ENCODE data around the gene MMP3.

Gene MMP3

DNA sequence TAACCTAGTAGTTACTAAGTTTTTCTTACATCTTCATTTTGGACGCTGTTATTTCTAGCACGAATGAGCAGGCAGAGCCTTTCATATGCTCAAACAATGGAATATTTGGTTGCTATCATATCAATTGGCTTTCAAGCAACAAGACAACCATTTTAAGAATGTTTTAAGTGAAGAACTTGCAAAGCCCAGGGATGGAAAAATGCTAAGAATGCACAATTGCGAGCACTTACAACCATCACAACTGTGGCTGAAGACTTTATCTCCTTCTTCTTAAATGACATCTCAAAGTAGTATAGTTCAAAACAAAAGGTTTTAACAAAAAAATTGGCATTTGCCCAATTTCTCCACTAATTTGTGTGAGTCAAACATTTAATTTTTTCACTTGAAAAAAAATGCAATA is 37.1 kb downstream of the MMP3 start:
- Histone ChIP-seq H4K8ac (ENCODE audit: low read depth, low read length) (no peak overlapping the region), H3K9ac (ENCODE audit: low read length) (no peak overlapping the region), H3K4me2 (ENCODE audit: low read length) (no peak overlapping the region), H3K27me3 (ENCODE audit: insufficient read depth, low read length, poor library complexity) (no peaks in the 10 kb centered on the region), H3K56ac (ENCODE audit: low read length) (no peak overlapping the region), H2BK120ac (ENCODE audit: low read depth, low read length) (no peak overlapping the region), H2BK15ac (replicated peaks; ENCODE audit: low read depth) (no peak overlapping the region), H3K18ac (ENCODE audit: low read length) (no peak overlapping the region), H4K5ac (ENCODE audit: low read length) (no peak overlapping the region), H2BK5ac (ENCODE audit: low read length) (no peak overlapping the region), H3K27ac (ENCODE audit: low read depth, low read length) (no peak overlapping the region), H3K4ac (ENCODE audit: low read depth, low read length) (no peak overlapping the region), H3K23ac (ENCODE audit: low read length) (no peak overlapping the region), H3K79me1 (ENCODE audit: low read length) (no peaks in the 10 kb centered on the region), H3K79me2 (ENCODE audit: control insufficient read depth, insufficient read depth, low read length) (no peaks in the 10 kb centered on the region), H2AK5ac (ENCODE audit: low read length) (no peak overlapping the region), H3K4me1 (ENCODE audit: control insufficient read depth, low read depth, low read length) (no peaks in the 10 kb centered on the region), H3K36me3 (ENCODE audit: control insufficient read depth, insufficient read depth, low read length) (no peaks in the 10 kb centered on the region), H3K4me3 (ENCODE audit: low read length) (no peak overlapping the region)
- no CpG with 5 or more reads among the region's 3 CpGs for WGBS (ENCODE audit: extremely low coverage, insufficient coverage, low lambda C conversion rate)
- peak; percentile 79 for DNase-seq

DNA sequence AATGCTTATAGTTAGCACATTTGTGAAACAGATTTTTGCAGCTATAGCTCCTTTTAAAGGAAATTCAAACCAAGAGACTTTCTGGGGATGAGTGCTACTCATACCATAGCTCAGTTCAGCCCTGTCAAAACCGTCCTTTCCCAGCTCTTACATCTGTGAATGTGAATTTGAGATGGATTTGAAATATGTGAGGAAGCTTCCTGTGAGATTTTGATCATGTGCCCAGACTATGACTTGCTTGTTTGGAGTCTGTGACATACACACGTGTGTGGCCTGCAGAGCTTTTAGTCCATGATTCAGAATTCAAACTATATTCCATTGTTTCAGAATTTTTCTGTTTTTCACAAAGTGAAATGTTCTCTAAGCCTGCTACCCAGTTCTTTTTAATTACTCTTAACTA is 41.1 kb downstream of the MMP3 start:
- H3K4ac ChIP-seq (ENCODE audit: low read depth, low read length) = no peak overlapping the region
- H2BK15ac ChIP-seq (replicated peaks; ENCODE audit: low read depth) = no peak overlapping the region
- H3K27me3 ChIP-seq (ENCODE audit: insufficient read depth, low read length, poor library complexity) = no peaks in the 10 kb centered on the region
- H3K4me3 ChIP-seq (ENCODE audit: low read length) = no peak overlapping the region
- no peak overlapping the region for H3K18ac ChIP-seq (ENCODE audit: low read length)
- no CpG with 5 or more reads among the region's 2 CpGs for whole genome bisulfite sequencing (ENCODE audit: extremely low coverage, insufficient coverage, low lambda C conversion rate)
- no peaks in the 10 kb centered on the region for H3K79me1 ChIP-seq (ENCODE audit: low read length)
- H3K4me2 ChIP-seq (ENCODE audit: low read length) = no peak overlapping the region
- H2BK5ac ChIP-seq (ENCODE audit: low read length) = no peak overlapping the region
- no peak overlapping the region for H4K5ac ChIP-seq (ENCODE audit: low read length)
- no peak overlapping the region for H2BK120ac ChIP-seq (ENCODE audit: low read depth, low read length)
- H3K27ac ChIP-seq (ENCODE audit: low read depth, low read length) = no peak overlapping the region
- no peaks in the 10 kb centered on the region for H3K79me2 ChIP-seq (ENCODE audit: control insufficient read depth, insufficient read depth, low read length)
- no peaks in the 10 kb centered on the region for H3K36me3 ChIP-seq (ENCODE audit: control insufficient read depth, insufficient read depth, low read length)
- no peak overlapping the region for H4K8ac ChIP-seq (ENCODE audit: low read depth, low read length)
- DNase-seq = no peak
- no peak overlapping the region for H2AK5ac ChIP-seq (ENCODE audit: low read length)
- no peak overlapping the region for H3K23ac ChIP-seq (ENCODE audit: low read length)
- H3K9ac ChIP-seq (ENCODE audit: low read length) = no peak overlapping the region
- no peaks in the 10 kb centered on the region for H3K4me1 ChIP-seq (ENCODE audit: control insufficient read depth, low read depth, low read length)
- H3K56ac ChIP-seq (ENCODE audit: low read length) = no peak overlapping the region

GRCh38 chr11:102800767-102801166 is 42.6 kb downstream of the MMP3 start:
- Histone ChIP-seq H3K4me1 (ENCODE audit: control insufficient read depth, low read depth, low read length) (no peaks in the 10 kb centered on the region), H3K18ac (ENCODE audit: low read length) (no peak overlapping the region), H4K8ac (ENCODE audit: low read depth, low read length) (no peak overlapping the region), H2AK5ac (ENCODE audit: low read length) (no peak overlapping the region), H3K79me2 (ENCODE audit: control insufficient read depth, insufficient read depth, low read length) (no peaks in the 10 kb centered on the region), H4K5ac (ENCODE audit: low read length) (no peak overlapping the region), H2BK5ac (ENCODE audit: low read length) (no peak overlapping the region), H3K27me3 (ENCODE audit: insufficient read depth, low read length, poor library complexity) (no peaks in the 10 kb centered on the region), H3K56ac (ENCODE audit: low read length) (no peak overlapping the region), H3K9ac (ENCODE audit: low read length) (no peak overlapping the region), H3K23ac (ENCODE audit: low read length) (no peak overlapping the region), H3K4me2 (ENCODE audit: low read length) (no peak overlapping the region), H3K4me3 (ENCODE audit: low read length) (no peak overlapping the region), H2BK15ac (replicated peaks; ENCODE audit: low read depth) (no peak overlapping the region), H3K27ac (ENCODE audit: low read depth, low read length) (no peak overlapping the region), H3K4ac (ENCODE audit: low read depth, low read length) (no peak overlapping the region), H3K79me1 (ENCODE audit: low read length) (no peaks in the 10 kb centered on the region), H3K36me3 (ENCODE audit: control insufficient read depth, insufficient read depth, low read length) (no peaks in the 10 kb centered on the region), H2BK120ac (ENCODE audit: low read depth, low read length) (no peak overlapping the region)
- WGBS (ENCODE audit: extremely low coverage, insufficient coverage, low lambda C conversion rate) = no CpG with 5 or more reads among the region's 4 CpGs
- no peak for DNase-seq

DNA sequence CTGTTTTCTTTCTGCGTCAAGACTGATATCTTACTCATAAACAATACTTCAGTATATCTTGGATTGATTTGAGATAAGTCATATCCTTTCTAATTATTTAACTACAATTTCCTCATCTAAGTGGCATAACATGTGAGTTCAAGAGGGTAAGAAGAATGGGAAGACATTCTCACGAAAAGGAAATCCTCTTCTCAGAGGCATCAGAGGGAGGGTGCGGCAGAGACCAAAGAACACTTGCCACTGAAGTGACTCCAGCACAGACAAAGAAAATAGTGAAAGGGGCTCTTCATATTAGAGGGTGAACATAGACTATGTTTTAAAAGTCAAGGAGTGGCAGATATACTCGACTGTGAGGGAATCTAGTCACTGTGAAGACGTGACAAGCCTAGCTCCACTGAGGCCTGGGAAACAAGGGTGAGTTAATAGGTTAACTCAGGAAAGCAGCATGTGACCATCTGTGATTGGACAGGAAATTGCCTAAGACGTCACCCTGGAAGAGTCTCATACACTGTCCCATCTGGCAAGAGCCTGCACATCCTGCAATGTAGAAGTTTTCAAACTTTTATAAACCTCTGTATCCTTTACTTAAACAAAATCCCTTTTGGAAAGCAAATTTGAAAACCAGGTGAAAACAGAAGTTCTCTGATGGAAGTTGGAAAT is 43.6 kb downstream of the MMP3 start:
- no peaks in the 10 kb centered on the region for H3K79me2 ChIP-seq (ENCODE audit: control insufficient read depth, insufficient read depth, low read length)
- no peak overlapping the region for H3K27ac ChIP-seq (ENCODE audit: low read depth, low read length)
- H4K5ac ChIP-seq (ENCODE audit: low read length) = no peak overlapping the region
- no peaks in the 10 kb centered on the region for H3K36me3 ChIP-seq (ENCODE audit: control insufficient read depth, insufficient read depth, low read length)
- no peaks in the 10 kb centered on the region for H3K27me3 ChIP-seq (ENCODE audit: insufficient read depth, low read length, poor library complexity)
- no peak overlapping the region for H3K9ac ChIP-seq (ENCODE audit: low read length)
- no peak for DNase-seq
- H3K56ac ChIP-seq (ENCODE audit: low read length) = no peak overlapping the region
- H3K23ac ChIP-seq (ENCODE audit: low read length) = no peak overlapping the region
- H2BK120ac ChIP-seq (ENCODE audit: low read depth, low read length) = no peak overlapping the region
- H2AK5ac ChIP-seq (ENCODE audit: low read length) = no peak overlapping the region
- no peak overlapping the region for H3K4me2 ChIP-seq (ENCODE audit: low read length)
- H2BK15ac ChIP-seq (replicated peaks; ENCODE audit: low read depth) = no peak overlapping the region
- no peak overlapping the region for H2BK5ac ChIP-seq (ENCODE audit: low read length)
- no peak overlapping the region for H4K8ac ChIP-seq (ENCODE audit: low read depth, low read length)
- H3K4me1 ChIP-seq (ENCODE audit: control insufficient read depth, low read depth, low read length) = no peaks in the 10 kb centered on the region
- no peaks in the 10 kb centered on the region for H3K79me1 ChIP-seq (ENCODE audit: low read length)
- H3K18ac ChIP-seq (ENCODE audit: low read length) = no peak overlapping the region
- H3K4me3 ChIP-seq (ENCODE audit: low read length) = no peak overlapping the region
- no peak overlapping the region for H3K4ac ChIP-seq (ENCODE audit: low read depth, low read length)
- no CpG with 5 or more reads among the region's 6 CpGs for WGBS (ENCODE audit: extremely low coverage, insufficient coverage, low lambda C conversion rate)

GRCh38 chr11:102798012-102798746 is 45.2 kb downstream of the MMP3 start, which contains the start of gene MMP1:
Gene MMP1, minus strand, starts transcription at chr11:102798160. Its CDS starts 68 bp downstream, at chr11:102798092.
- H3K4me2 ChIP-seq (ENCODE audit: low read length) = no peak within 1 kb of the TSS
- WGBS (ENCODE audit: extremely low coverage, insufficient coverage, low lambda C conversion rate) = no CpG with 5 or more reads among the region's 7 CpGs
- no peak for DNase-seq

More at GRCh38 chr11:102798012-102798746, 45.2 kb downstream of the MMP3 start, which contains the start of gene MMP1:
- H2BK5ac ChIP-seq (ENCODE audit: low read length) = no peak within 1 kb of the TSS
- H3K23ac ChIP-seq (ENCODE audit: low read length) = no peak within 1 kb of the TSS
- H2AK5ac ChIP-seq (ENCODE audit: low read length) = no peak within 1 kb of the TSS
- no peak within 1 kb of the TSS for H3K4ac ChIP-seq (ENCODE audit: low read depth, low read length)
- no peak within 1 kb of the TSS for H2BK15ac ChIP-seq (replicated peaks; ENCODE audit: low read depth)
- H3K79me2 ChIP-seq (ENCODE audit: control insufficient read depth, insufficient read depth, low read length) = no peaks in the 10 kb centered on the region
- H3K4me1 ChIP-seq (ENCODE audit: control insufficient read depth, low read depth, low read length) = no peaks in the 10 kb centered on the region
- no peak within 1 kb of the TSS for H3K27ac ChIP-seq (ENCODE audit: low read depth, low read length)
- no peak within 1 kb of the TSS for H3K56ac ChIP-seq (ENCODE audit: low read length)
- H2BK120ac ChIP-seq (ENCODE audit: low read depth, low read length) = no peak within 1 kb of the TSS
- H3K27me3 ChIP-seq (ENCODE audit: insufficient read depth, low read length, poor library complexity) = no peaks in the 10 kb centered on the region
- no peak within 1 kb of the TSS for H3K4me3 ChIP-seq (ENCODE audit: low read length)
- H3K36me3 ChIP-seq (ENCODE audit: control insufficient read depth, insufficient read depth, low read length) = no peaks in the 10 kb centered on the region
- H3K9ac ChIP-seq (ENCODE audit: low read length) = no peak within 1 kb of the TSS
- H3K18ac ChIP-seq (ENCODE audit: low read length) = no peak within 1 kb of the TSS
- no peak within 1 kb of the TSS for H4K8ac ChIP-seq (ENCODE audit: low read depth, low read length)
- no peaks in the 10 kb centered on the region for H3K79me1 ChIP-seq (ENCODE audit: low read length)
- no peak within 1 kb of the TSS for H4K5ac ChIP-seq (ENCODE audit: low read length)

Data from mesendoderm (in vitro differentiated cells).